NCI-H1105 (cell line): ENCODE data around the gene EOLA1.
"Not testable (repeated sequence)": the region's sequence is repeated elsewhere in the genome, so short reads cannot be mapped to it uniquely, and the experiment has no call there.

Experiments used
- DNase-seq: peaks from one replicate; lab custom pipeline; 2025; lab: John Stamatoyannopoulos, UW

Gene EOLA1

GRCh38 chrX:149545545-149546543 lies 5.0 kb downstream of the EOLA1 start:
- not testable (repeated sequence) for DNase-seq

DNA sequence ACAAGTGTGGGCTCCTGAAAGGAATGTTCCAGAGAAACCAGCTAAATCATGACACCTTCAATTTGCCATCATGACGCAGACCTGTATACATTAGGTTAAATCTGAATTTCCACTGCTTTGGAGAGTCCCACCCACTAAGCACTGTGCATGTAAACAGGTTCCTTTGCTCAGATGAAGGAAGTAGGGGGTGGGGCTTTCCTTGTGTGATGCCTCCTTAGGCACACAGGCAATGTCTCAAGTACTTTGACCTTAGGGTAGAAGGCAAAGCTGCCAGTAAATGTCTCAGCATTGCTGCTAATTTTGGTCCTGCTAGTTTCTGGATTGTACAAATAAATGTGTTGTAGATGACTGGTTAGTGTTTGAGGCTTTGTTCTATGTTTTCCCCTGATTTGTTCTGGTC lies 6.2 kb downstream of the EOLA1 start:
- not testable (repeated sequence) for DNase-seq

DNA sequence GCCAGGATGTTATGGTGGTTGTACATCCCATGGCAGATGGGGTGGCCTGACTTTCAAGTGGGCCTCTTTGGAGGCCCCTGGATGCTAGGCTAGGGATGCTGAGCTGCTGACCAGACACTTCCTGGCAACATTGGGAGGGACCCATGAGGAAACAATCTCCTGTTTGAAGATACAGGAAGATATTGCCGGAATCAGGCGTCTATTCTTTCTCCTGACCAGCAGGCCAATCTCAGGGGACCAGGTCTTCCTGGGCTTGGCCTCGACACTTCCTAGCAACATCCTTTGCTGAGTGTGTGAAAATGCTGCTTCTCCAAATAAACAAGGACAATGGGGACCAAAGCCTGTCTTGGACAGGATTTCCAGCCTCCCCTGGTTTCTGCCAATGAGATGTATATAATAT lies 7.0 kb downstream of the EOLA1 start:
- not testable (repeated sequence) for DNase-seq

- DNase-seq = not testable (repeated sequence)
Measured at GRCh38 chrX:149549701-149550100, 8.9 kb downstream of the EOLA1 start, which contains the start of gene HSFX3. Gene HSFX3, minus strand, starts transcription at chrX:149549924. Its CDS starts 72 bp downstream, at chrX:149549852.

GRCh38 chrX:149550454-149550853 lies 9.6 kb downstream of the EOLA1 start:
- DNase-seq = not testable (repeated sequence)

DNA sequence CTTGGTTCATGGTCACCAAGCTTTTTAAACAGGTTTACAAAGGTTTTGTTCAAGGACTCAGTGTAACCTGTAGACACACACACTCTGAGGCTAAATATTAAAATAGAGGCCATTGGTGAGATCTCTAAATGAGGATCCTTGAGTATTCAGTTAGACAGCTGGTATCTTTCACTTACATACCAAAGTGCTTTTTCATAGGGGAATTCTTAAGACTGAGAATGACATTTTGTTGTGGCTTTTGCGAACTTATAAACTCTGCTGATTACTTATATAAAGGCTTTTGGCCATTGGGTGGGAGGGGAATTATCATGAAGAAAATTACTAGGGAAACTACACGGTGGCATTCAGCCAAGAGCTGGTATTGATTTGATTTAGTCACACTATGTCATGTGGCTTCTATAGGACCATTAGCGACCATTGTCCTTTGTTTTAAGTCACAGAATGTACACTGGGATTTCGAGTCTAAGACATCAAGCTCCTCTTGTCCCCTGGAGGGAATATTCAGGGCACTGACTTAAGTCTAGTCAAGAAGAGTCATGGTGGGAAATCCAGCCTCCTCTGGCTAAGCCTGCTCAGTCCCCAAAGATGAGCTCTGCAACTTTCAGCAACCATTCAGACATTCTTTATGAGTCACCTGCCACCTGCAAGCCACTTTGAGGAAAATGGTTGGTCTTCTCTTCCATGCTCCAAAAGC lies 10.6 kb downstream of the EOLA1 start:
- not testable (repeated sequence) for DNase-seq

DNA sequence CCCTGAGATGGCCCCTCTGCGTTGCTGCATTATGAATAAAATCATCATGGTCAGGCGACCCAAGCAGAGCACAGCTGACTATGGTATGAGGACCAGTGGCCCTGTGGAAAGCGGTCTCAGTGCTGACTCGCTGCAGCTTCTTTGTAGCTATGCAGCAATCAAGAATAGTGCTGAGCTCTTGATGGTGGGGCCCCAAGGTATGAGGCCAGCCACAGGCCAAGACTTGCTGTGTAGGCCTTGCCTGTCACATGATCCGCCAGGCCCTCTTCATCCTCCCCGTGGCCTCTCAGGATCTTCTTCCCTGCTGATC lies 11.1 kb downstream of the EOLA1 start:
- not testable (repeated sequence) for DNase-seq

GRCh38 chrX:149555251-149555650 lies 14.4 kb downstream of the EOLA1 start:
- not testable (repeated sequence) for DNase-seq

DNA sequence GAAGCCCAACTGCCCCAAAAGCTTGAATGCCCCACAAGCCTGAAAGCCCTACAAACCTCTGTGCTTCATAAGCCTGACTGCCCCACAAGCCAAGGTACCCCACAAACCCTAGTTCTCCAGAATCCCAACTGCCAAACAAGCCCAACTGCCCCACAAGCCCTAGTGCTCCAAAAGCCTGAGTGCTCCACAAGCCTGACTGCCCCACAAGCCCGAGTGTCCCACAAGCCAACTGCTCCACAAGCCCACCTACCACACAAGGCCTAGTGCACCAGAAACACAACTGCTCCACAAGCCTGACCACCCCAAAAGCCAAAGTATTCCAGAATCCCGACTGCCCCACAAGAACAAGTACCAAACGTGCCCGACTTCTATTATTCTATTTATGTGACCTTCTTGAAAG lies 22.5 kb downstream of the EOLA1 start:
- no peak for DNase-seq

GRCh38 chrX:149567621-149568417 lies 27.0 kb downstream of the EOLA1 start:
- DNase-seq = no peak

DNA sequence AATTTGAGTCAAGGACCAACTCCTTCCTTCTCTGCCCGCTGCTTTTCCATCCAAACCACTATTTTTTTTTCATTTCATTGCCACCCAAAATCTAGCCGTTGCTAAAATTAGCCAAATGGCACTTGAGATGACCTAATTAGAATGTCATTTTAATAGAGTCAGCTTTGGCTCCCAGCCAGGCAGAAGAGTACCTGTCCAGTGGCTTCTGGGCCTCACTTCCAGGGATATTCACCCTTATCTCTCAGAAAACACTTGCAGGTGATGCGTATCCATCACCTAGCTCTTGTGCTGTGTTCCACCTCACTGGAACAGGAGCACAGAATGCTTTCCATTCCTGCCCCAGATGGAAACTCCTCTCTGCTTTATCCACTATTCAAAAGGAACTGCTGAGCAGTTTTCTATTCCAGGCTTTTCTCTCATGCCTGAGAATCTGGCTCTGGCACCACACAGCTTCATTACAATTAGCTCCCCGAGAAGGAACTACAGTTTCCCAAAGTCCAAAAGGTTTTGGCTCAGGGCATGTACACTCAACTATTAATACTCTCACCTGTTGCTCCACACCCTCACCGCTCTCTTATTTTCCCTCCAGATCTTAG lies 28.0 kb downstream of the EOLA1 start:
- DNase-seq = peak; percentile 27

DNA sequence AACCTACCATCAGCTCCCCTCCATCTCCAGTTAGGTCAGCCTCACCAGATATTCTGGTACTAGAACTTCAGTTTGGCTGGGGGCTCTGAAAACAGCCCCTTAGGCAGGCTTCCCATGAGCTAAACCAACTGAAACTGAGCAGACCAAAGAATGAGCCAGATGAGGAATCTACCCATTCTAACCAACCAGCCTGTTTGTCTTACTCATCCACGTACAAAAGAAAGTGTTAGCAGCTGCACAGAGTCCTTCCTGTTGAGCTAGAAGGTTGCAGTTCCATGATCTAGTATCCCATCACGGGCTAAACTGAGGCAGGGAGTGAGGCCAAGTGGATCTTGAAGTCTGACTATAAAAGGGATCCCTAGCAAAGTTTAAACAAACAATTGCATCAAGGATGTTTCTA lies 29.0 kb downstream of the EOLA1 start:
- DNase-seq = no peak

DNA sequence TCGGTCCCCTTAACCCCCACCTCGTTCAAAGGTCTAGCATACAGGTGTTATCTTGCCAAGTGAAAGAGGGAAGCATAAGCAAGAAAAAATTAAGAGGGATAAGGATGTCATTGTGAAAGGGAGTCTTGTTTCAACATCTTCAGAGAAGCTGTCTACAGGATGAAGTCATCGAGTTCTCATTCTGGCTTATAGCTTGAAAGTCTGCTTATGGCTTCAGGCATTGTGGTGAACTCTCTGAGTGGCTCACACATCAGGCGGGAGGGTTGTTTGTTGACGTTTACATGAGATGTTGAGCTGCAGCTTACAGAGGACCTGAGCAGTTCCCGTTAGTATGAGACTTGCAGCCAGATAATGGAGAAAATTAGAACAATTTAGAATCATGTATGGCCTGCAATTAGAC lies 29.9 kb downstream of the EOLA1 start:
- no peak for DNase-seq

DNA sequence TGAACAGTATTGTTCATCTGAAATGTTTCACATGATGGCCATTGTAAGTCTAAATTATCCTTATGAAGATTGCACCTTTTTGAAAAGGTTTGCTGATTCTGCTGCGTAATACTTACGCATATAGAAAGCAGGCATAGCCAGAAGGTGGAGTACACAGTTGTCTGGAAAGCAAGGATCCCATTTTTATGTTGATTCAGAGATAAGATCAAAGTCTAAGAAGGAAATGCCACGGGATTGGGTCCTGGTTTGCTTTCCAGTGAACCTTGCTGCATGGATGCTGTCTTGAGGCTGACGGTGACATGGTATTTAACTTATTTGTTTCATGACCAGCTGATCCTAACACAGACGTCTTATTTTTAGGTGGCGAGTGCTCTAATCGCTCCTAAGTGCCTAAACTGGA lies 31.0 kb downstream of the EOLA1 start:
- DNase-seq = no peak

- DNase-seq = no peak
Measured at GRCh38 chrX:149572743-149573142, 31.9 kb downstream of the EOLA1 start.

DNA sequence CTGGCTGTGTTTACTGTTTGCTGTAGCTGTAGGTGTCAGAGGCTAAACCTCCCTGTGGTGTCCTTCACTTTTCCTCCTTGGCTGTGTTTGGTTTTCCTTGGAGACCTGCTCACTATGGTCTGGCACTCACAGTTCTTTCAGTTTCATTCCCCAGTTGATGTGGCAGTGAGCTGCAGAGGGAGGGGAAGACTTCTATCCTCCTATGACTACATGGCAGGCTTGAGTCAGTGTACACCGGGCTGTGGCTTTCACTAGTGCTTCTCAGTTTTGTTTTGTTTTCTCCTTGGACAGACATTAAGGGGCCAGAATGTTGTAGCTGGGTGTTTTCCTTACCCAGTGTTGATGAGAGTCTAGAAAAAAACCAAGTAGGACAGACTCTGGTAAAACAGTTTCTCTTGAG lies 32.6 kb downstream of the EOLA1 start:
- DNase-seq = not testable (repeated sequence)

DNA sequence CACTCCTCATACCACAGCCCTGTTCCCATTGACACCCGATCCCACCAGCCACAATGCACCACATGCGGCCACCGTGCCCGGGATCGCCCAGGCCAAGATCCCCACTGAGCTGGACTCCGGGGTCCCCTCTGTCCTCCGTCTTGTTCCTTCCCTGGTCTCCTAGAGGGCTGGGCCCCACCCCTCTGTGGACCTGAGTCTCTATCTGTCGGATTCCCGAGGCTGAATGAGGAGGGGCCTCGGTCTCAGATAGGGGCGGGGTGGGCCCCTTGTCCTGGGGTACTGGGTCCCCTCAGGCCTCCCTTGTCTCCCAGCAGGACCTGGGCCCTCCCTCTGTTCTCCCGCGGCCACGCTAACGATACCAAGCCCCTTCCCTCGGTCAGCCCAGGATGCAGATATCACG lies 44.8 kb downstream of the EOLA1 start:
- DNase-seq = not testable (repeated sequence)

- DNase-seq = not testable (repeated sequence)
Measured at GRCh38 chrX:149587359-149587758, 46.5 kb downstream of the EOLA1 start, which contains the start of gene MAGEA9B. Gene MAGEA9B, minus strand, starts transcription at chrX:149587459. Its CDS starts 4,280 bp downstream, at chrX:149583179.

DNA sequence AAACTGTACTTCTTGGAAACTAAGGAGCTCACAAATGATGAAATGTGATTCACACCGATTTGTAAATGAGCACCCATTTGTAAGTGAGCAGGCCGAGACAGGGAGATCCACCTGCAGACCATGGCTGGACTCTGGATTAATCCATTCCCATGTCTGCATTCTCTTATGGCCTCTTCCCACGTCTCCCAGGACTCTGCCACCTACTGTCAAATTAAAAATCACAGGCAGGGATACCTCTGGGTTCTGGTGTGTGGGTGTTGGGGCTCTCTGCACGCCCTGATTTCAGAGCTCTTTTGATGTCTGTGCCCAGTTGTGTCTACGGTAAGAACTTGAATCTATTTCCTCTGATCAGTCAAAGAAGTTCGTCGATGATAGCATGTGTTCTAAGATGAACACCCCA lies 50.2 kb downstream of the EOLA1 start:
- DNase-seq = not testable (repeated sequence)

DNA sequence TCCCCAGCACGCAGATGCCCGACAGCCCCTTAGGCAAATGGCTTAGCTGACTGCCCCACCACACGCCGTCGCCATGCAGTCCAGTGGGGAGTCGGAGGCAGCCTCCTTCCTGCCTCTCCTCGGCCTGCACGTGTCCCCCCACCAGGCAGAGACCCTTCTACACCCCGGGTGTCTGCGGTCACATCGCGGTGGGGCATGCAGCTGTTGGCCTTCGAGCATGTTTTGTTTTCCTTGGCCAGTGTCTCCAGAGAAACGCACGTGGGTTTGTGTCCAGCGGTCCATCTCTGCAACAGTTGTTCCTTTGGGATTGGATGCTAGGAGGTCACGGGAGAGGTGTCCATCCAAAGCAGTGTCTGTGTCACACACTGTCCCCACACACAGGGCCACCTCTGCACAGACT lies 54.4 kb downstream of the EOLA1 start, which contains the start of gene HSFX2:
TSS of gene HSFX2 (minus strand) at position 101 of the 400 bp plus-strand sequence. CDS start 614 bp downstream, outside the sequence.
- not testable (repeated sequence) for DNase-seq

- not testable (repeated sequence) for DNase-seq
Measured at GRCh38 chrX:149595943-149596342, 55.1 kb downstream of the EOLA1 start.
